GM12878 (cell line): ENCODE measurements around the gene FNIP1. TPM values are rescaled to one million over a fixed set of nuclear protein-coding genes. Genes with fewer than 3 reads are reported as not detected.

Experiments
- ATAC-seq: fragments of 200-7000 bp; cut with Tn5 transposase; 3 replicates; pipeline ENCODE4 v1.9.1; 2020; ENCODE audit warnings: mild to moderate bottlenecking, moderate library complexity
- BruUV-seq: library from RNA; stranded (reverse); fragments of 400-500 nt; replicated peaks from 2 replicates; lab custom pipeline; 2021; lab: Mats Ljungman, UMichigan
- CTCF ChIA-PET: fragments of 300-600 bp; sonication (Branson Sonifier 250); formaldehyde crosslinking; extraction: SDS; loops from one replicate; lab custom pipeline; 2021; ENCODE audit warnings: inconsistent platforms; lab: Yijun Ruan, JAX
- POLR2A ChIA-PET: fragments of 350-600 bp; formaldehyde crosslinking; extraction: SDS; loops from one replicate; lab custom pipeline; 2021; ENCODE audit warnings: inconsistent platforms; lab: Charles Lee
- RAD21 ChIA-PET: fragments of 300-600 bp; sonication (Branson Sonifier 250); formaldehyde crosslinking; loops from one replicate; lab custom pipeline; 2023; ENCODE audit warnings: antibody characterized with exemption; ENCODE audit not compliant: unreplicated experiment; lab: Charles Lee
- SMC1A ChIA-PET: fragments of 300-600 bp; sonication (Branson Sonifier 250); formaldehyde crosslinking; loops from one replicate; lab custom pipeline; 2023; ENCODE audit not compliant: unreplicated experiment, uncharacterized antibody; lab: Charles Lee
- DNase-seq: peaks from one replicate; pipeline ENCODE4 v3.0.0-alpha.2; 2011; ENCODE audit warnings: low read depth, low spot score
- FAIRE-seq: peaks from 3 replicates; lab custom pipeline; 2011; peaks lifted over from hg19 to GRCh38; lab: Jason Lieb, UNC
- H2AFZ ChIP-seq: 2 replicates; pipeline ENCODE4 v1.6.0; 2011; ENCODE audit warnings: low read depth, low read length, control low read depth; ENCODE audit not compliant: control insufficient read depth
- H3K27ac ChIP-seq: 2 replicates; pipeline ENCODE4 v1.5.1; 2011; ENCODE audit warnings: control low read depth; ENCODE audit not compliant: control insufficient read depth, insufficient read depth
- H3K27me3 ChIP-seq, 2 experiments: replicated peaks in 1 of 2; 2 replicates each; pipeline versions ENCODE4 v1.6.0 to v1.6.1; 2011; ENCODE audit warnings: low read length in 1 of 2; ENCODE audit not compliant: control insufficient read depth in 2 of 2, insufficient read depth in 2 of 2
- H3K36me3 ChIP-seq, 2 experiments: 2 replicates each; pipeline ENCODE4 v1.5.1; 2011; ENCODE audit warnings: low read length in 1 of 2; ENCODE audit not compliant: control insufficient read depth in 2 of 2, insufficient read depth in 2 of 2
- H3K4me1 ChIP-seq: 2 replicates; pipeline ENCODE4 v1.6.1; 2011; ENCODE audit warnings: mild to moderate bottlenecking, low read length, moderate library complexity, mixed read lengths; ENCODE audit not compliant: control insufficient read depth, insufficient read depth
- H3K4me2 ChIP-seq: 2 replicates; pipeline ENCODE4 v1.6.0; 2011; ENCODE audit warnings: control low read depth; ENCODE audit not compliant: control insufficient read depth, insufficient read depth
- H3K4me3 ChIP-seq: fragments of 200-600 bp; sonication (generic); 2 replicates; pipeline ENCODE4 v1.5.1; 2016
- H3K79me2 ChIP-seq: 2 replicates; pipeline ENCODE4 v1.6.0; 2011; ENCODE audit warnings: low read length; ENCODE audit not compliant: control insufficient read depth, insufficient read depth
- H3K9ac ChIP-seq: 2 replicates; pipeline ENCODE4 v1.8.0; 2011; ENCODE audit warnings: low read length, control low read depth, mixed read lengths; ENCODE audit not compliant: control insufficient read depth, insufficient read depth
- H3K9me3 ChIP-seq: replicated peaks from 3 replicates; pipeline ENCODE4 v1.5.1; 2011; ENCODE audit warnings: mild to moderate bottlenecking, low read length; ENCODE audit not compliant: control insufficient read depth, insufficient read depth
- H4K20me1 ChIP-seq: 2 replicates; pipeline ENCODE4 v1.6.0; 2011; ENCODE audit not compliant: control insufficient read depth, insufficient read depth
- ATF7 ChIP-seq: fragments of 450-650 bp; IDR thresholded peaks from 2 replicates; pipeline ENCODE4 v1.6.1; 2016; ENCODE audit warnings: low read depth, mild to moderate bottlenecking
- BACH1 ChIP-seq: fragments of 450-650 bp; IDR thresholded peaks from 2 replicates; pipeline ENCODE4 v1.6.1; 2017; ENCODE audit warnings: mild to moderate bottlenecking, borderline replicate concordance
- BCLAF1 ChIP-seq: fragments of 450-650 bp; IDR thresholded peaks from 2 replicates; pipeline ENCODE4 v1.6.1; 2017; ENCODE audit warnings: antibody characterized with exemption, mild to moderate bottlenecking, moderate library complexity
- BHLHE40 ChIP-seq, 2 experiments: fragments of 450-650 bp in 1 of 2; IDR thresholded peaks; 2 replicates each; pipeline ENCODE4 v1.6.1; 2011 to 2017; ENCODE audit warnings: low read depth in 2 of 2, borderline replicate concordance in 1 of 2, improper control_type of control experiment in 1 of 2, low read length in 1 of 2, mild to moderate bottlenecking in 1 of 2
- CREM ChIP-seq: IDR thresholded peaks from 2 replicates; pipeline ENCODE4 v1.6.1; 2014; ENCODE audit warnings: antibody characterized with exemption, low read depth
- FOXK2 ChIP-seq: fragments of 450-650 bp; IDR thresholded peaks from 2 replicates; pipeline ENCODE4 v1.6.1; 2017; ENCODE audit warnings: mild to moderate bottlenecking, moderate library complexity
- IRF3 ChIP-seq: fragments of 450-650 bp; IDR thresholded peaks from 2 replicates; pipeline ENCODE4 v1.6.1; 2014; ENCODE audit warnings: mild to moderate bottlenecking
- LARP7 ChIP-seq: fragments of 450-650 bp; IDR thresholded peaks from 2 replicates; pipeline ENCODE4 v1.6.1; 2017; ENCODE audit warnings: mild to moderate bottlenecking
- POLR2AphosphoS5 ChIP-seq: IDR thresholded peaks from 2 replicates; pipeline ENCODE4 v1.6.1; 2011; ENCODE audit warnings: mild to moderate bottlenecking, low read length, inconsistent platforms
- SREBF1 ChIP-seq: IDR thresholded peaks from 2 replicates; pipeline ENCODE4 v1.6.1; 2012; ENCODE audit warnings: mild to moderate bottlenecking, low read length
- TAF1 ChIP-seq: IDR thresholded peaks from 2 replicates; pipeline ENCODE4 v1.6.1; 2011; ENCODE audit warnings: mild to moderate bottlenecking, low read depth, low read length, borderline replicate concordance
- YBX1 ChIP-seq: fragments of 450-650 bp; IDR thresholded peaks from 2 replicates; pipeline ENCODE4 v1.6.1; 2016; ENCODE audit warnings: antibody characterized with exemption
- YY1 ChIP-seq: IDR thresholded peaks from 2 replicates; pipeline ENCODE4 v1.6.1; 2011; ENCODE audit warnings: low read depth, mild to moderate bottlenecking, low read length
- ZNF217 ChIP-seq: fragments of 450-650 bp; IDR thresholded peaks from 2 replicates; pipeline ENCODE4 v1.6.1; 2017; ENCODE audit warnings: antibody characterized with exemption, mild to moderate bottlenecking
- ZZZ3 ChIP-seq: IDR thresholded peaks from 2 replicates; pipeline ENCODE4 v1.6.1; 2011; ENCODE audit warnings: low read depth; ENCODE audit not compliant: control insufficient read depth, insufficient read length
- WGBS: methylation state at CpG from one replicate; pipeline ENCODE4 v1.1.6; 2016; ENCODE audit warnings: low lambda C conversion rate; ENCODE audit not compliant: insufficient replicate concordance, insufficient coverage; ENCODE audit errors: missing lambda C conversion rate; 5-methylcytosine and 5-hydroxymethylcytosine counted together
- in situ Hi-C: fragments of 300-500 bp; cut with MboI; formaldehyde crosslinking; loops from 9 replicates; pipeline ENCODE4 v1.14.3; 2018; ENCODE audit warnings: mixed read lengths
- intact Hi-C: fragments of 100-400 bp; cut with micrococcal nuclease; formaldehyde crosslinking; loops from one replicate; pipeline ENCODE4 v1.14.2; 2022; ENCODE audit not compliant: unreplicated experiment
- polyA plus RNA-seq, 11 experiments: library from polyadenylated mRNA; depleted of rRNA in 4 of 11; unstranded in 6 of 11; stranded (reverse) in 5 of 11; fragments of >200 nt; fragmentation: Nextera tagmentation in 4 of 11; fragmentation: Illumina TruSeq in 1 of 11; extraction: Ambion mirVana in 4 of 11; extraction: Trizol in 1 of 11; gene quantifications; 1 replicate in 1 of 11; 2 replicates in 10 of 11; pipeline versions ENCODE4 v1.2.1 to v1.2.3, GENCODE V29; 2011 to 2016; ENCODE audit warnings: inconsistent platforms in 2 of 11, missing spikeins in 2 of 11, low read depth in 1 of 11
- total RNA-seq, 4 experiments: library from RNA; depleted of rRNA in 3 of 4; stranded (reverse); fragments of >200 nt in 3 of 4; fragmentation: Illumina TruSeq in 1 of 4; extraction: Trizol in 1 of 4; gene quantifications; 2 replicates each; pipeline versions ENCODE4 v1.2.1 to v1.2.3, GENCODE V29; 2013 to 2021
- TF ChIP-seq, protein P1 (sequence below): IDR thresholded peaks from 2 replicates; pipeline ENCODE4 v1.6.1; 2012; ENCODE audit warnings: low read length, inconsistent platforms

FNIP1 gene
- total and polyA plus RNA-seq, 10 of the 15 experiments (the other 5 are each of a cell fraction or from before 2014, with no cell fraction given), result 4.3 to 18.0 (median 14.0) TPM

DNA sequence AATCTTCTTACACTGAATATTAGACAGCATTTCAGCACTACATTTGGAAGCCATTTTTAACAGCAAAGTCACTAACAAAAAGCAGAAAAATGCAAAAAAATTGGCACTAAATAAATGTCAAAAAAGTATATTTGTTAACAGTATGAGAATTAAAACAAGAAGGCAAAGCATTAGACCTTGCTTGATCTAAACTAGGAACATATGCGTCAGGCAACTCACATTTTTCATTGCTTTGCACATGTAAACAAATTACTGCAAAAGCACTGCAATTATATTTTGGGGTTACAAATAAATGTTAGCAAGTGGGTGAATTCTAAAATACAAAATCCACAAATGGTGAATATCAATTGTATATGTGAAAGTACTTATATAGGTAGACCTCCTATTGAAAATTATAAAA is 112.8 kb downstream of the FNIP1 start:
- no peak for TF ChIP-seq BHLHE40 (IDR thresholded peaks at IDR 0.05; ENCODE audit: borderline replicate concordance in 1 of 2, low read depth in 2 of 2, low read length in 1 of 2)
- TF ChIP-seq CREM, result no peak
- TF ChIP-seq SREBF1, result no peak
- TF ChIP-seq FOXK2, result no peak
- no peak for TF ChIP-seq IRF3
- TF ChIP-seq BCLAF1, result no peak
- TF ChIP-seq ATF7, result no peak
- no peak for TF ChIP-seq TAF1
- TF ChIP-seq ZZZ3, result no peak
- TF ChIP-seq YBX1, result no peak
- TF ChIP-seq YY1, result no peak
- TF ChIP-seq ZNF217, result no peak
- no peak for TF ChIP-seq BACH1
- TF ChIP-seq LARP7, result no peak
- TF ChIP-seq, protein P1, sequence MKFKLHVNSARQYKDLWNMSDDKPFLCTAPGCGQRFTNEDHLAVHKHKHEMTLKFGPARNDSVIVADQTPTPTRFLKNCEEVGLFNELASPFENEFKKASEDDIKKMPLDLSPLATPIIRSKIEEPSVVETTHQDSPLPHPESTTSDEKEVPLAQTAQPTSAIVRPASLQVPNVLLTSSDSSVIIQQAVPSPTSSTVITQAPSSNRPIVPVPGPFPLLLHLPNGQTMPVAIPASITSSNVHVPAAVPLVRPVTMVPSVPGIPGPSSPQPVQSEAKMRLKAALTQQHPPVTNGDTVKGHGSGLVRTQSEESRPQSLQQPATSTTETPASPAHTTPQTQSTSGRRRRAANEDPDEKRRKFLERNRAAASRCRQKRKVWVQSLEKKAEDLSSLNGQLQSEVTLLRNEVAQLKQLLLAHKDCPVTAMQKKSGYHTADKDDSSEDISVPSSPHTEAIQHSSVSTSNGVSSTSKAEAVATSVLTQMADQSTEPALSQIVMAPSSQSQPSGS, result no peak
- TF ChIP-seq POLR2AphosphoS5, result no peak
- TF ChIP-seq, all 136 proteins: peak for 0
- intact Hi-C loops, result no loop called here
- ChIA-PET CTCF (no interaction called here), RAD21 (no interaction called here), POLR2A (no interaction called here), SMC1A (no interaction called here)
- H3K4me2 ChIP-seq, result no peak overlapping the region
- H3K9me3 ChIP-seq, result no peaks in the 10 kb centered on the region
- ATAC-seq (no peak), DNase-seq (no peak), FAIRE-seq (no peak)
- no peak overlapping the region for H3K4me3 ChIP-seq
- peaks cover 0 to 4% of the 10 kb centered on the region in 2 experiments; a peak in 1 of 4 replicates for H3K36me3 ChIP-seq
- 0 out of 2 replicates have a peak, but pooled peaks cover 3% of the 10 kb centered on the region for H3K4me1 ChIP-seq
- H3K27ac ChIP-seq, result no peak overlapping the region
- H3K79me2 ChIP-seq, result no peaks in the 10 kb centered on the region
- BruUV-seq, result no TSS peak
- H3K27me3 ChIP-seq, result no peaks in the 10 kb centered on the region
- WGBS, result 100% methylated on average over 1 of the region's 1 CpG
- no peaks in the 10 kb centered on the region for H4K20me1 ChIP-seq
- no peak overlapping the region for H2AFZ ChIP-seq
- H3K9ac ChIP-seq, result no peak overlapping the region
- in situ Hi-C loops, result no loop called here
